HCT116 (cell line): ENCODE results near the gene SLC6A19. TPM values are rescaled to one million over a fixed set of nuclear protein-coding genes. Genes with fewer than 3 reads are reported as not detected.

ENCODE experiments used
- ATAC-seq: fragments of 200-7000 bp; cut with Tn5 transposase; 2 replicates; pipeline ENCODE4 v1.9.1; 2020; ENCODE audit warnings: mild to moderate bottlenecking, moderate library complexity
- BruUV-seq: library from RNA; stranded (reverse); fragments of 400-500 nt; replicated peaks from 2 replicates; lab custom pipeline; 2021; lab: Mats Ljungman, UMichigan
- CTCF ChIA-PET: fragments of 300-600 bp; sonication (Branson Sonifier 250); formaldehyde crosslinking; loops from one replicate; lab custom pipeline; 2021; ENCODE audit warnings: antibody characterized with exemption; lab: Charles Lee
- POLR2A ChIA-PET: fragments of 300-600, 350-600 bp; sonication (Branson Sonifier 250); formaldehyde crosslinking; loops from one replicate; lab custom pipeline; 2021; ENCODE audit warnings: antibody characterized with exemption; lab: Charles Lee
- RAD21 ChIA-PET, 2 experiments: fragments of 300-600 bp; sonication (Branson Sonifier 250); formaldehyde crosslinking; loops; one replicate each; lab custom pipeline; 2023; ENCODE audit warnings: low total read pairs in 2 of 2; ENCODE audit not compliant: uncharacterized antibody in 2 of 2, unreplicated experiment in 2 of 2, low non-redundant PET in 1 of 2; lab: Charles Lee
- DNase-seq: peaks from one replicate; pipeline ENCODE4 v3.0.0-alpha.2; 2010; ENCODE audit warnings: low read depth, low spot score
- H2AFZ ChIP-seq: fragments of 200-600 bp; shearing (Covaris generic), sonication (generic); 2 replicates; pipeline ENCODE4 v1.6.1; 2017; ENCODE audit warnings: low read depth, mixed run types, mixed read lengths, antibody characterized with exemption, low read length; ENCODE audit not compliant: poor library complexity, severe bottlenecking
- H3K27ac ChIP-seq: 2 replicates; pipeline ENCODE4 v1.5.1; 2012; ENCODE audit warnings: low read depth, low read length
- H3K27me3 ChIP-seq: fragments of 200-600 bp; sonication (generic); 2 replicates; pipeline ENCODE4 v1.6.1; 2016; ENCODE audit warnings: mixed run types, low read length, mixed read lengths; ENCODE audit not compliant: insufficient read depth
- H3K36me3 ChIP-seq, 2 experiments: fragments of 200-500 bp in 1 of 2; fragments of 200-600 bp in 1 of 2; sonication (Bioruptor generic) in 1 of 2; sonication (generic) in 1 of 2; 2 replicates each; pipeline versions ENCODE4 v1.5.1 to v1.6.1; 2014 to 2016; ENCODE audit warnings: low read length in 2 of 2, inconsistent platforms in 1 of 2, mixed read lengths in 1 of 2, mixed run types in 1 of 2; ENCODE audit not compliant: insufficient read depth in 2 of 2, control insufficient read depth in 1 of 2
- H3K4me1 ChIP-seq, 2 experiments: fragments of 200-600 bp in 1 of 2; sonication (generic) in 1 of 2; 2 replicates each; pipeline versions ENCODE4 v1.5.1 to v1.6.1; 2012 to 2017; ENCODE audit warnings: low read length in 2 of 2, inconsistent platforms in 1 of 2, mild to moderate bottlenecking in 1 of 2, mixed read lengths in 1 of 2, mixed run types in 1 of 2, moderate library complexity in 1 of 2; ENCODE audit not compliant: insufficient read depth in 2 of 2, control insufficient read depth in 1 of 2
- H3K4me2 ChIP-seq: fragments of 200-600 bp; sonication (generic); 2 replicates; pipeline ENCODE4 v1.6.1; 2017; ENCODE audit warnings: mixed run types, low read length, mixed read lengths
- H3K4me3 ChIP-seq, 2 experiments: fragments of 200-600 bp in 1 of 2; sonication (generic) in 1 of 2; replicated peaks in 1 of 2; 2 replicates each; pipeline ENCODE4 v1.5.1; 2011 to 2016; ENCODE audit warnings: low read length in 2 of 2, control low read depth in 1 of 2, low read depth in 1 of 2, mild to moderate bottlenecking in 1 of 2, mixed read lengths in 1 of 2, mixed run types in 1 of 2
- H3K79me2 ChIP-seq: fragments of 200-600 bp; sonication (generic); 2 replicates; pipeline ENCODE4 v1.6.1; 2017; ENCODE audit warnings: mild to moderate bottlenecking, mixed run types, low read length, moderate library complexity, mixed read lengths; ENCODE audit not compliant: insufficient read depth
- H3K9ac ChIP-seq: fragments of 200-600 bp; sonication (generic); 2 replicates; pipeline ENCODE4 v1.6.1; 2016; ENCODE audit warnings: low read length, mixed read lengths
- H3K9me2 ChIP-seq: fragments of 200-600 bp; sonication (generic), shearing (Covaris generic); 2 replicates; pipeline ENCODE4 v1.6.1; 2017; ENCODE audit warnings: mixed run types, mild to moderate bottlenecking, moderate library complexity; ENCODE audit not compliant: insufficient read depth
- H3K9me3 ChIP-seq, 2 experiments: fragments of 200-500 bp in 1 of 2; fragments of 200-600 bp in 1 of 2; sonication (Bioruptor generic) in 1 of 2; sonication (generic) in 1 of 2; 2 replicates each; pipeline ENCODE4 v1.6.1; 2014 to 2017; ENCODE audit warnings: low read length in 2 of 2, mixed read lengths in 2 of 2, inconsistent platforms in 1 of 2, low read depth in 1 of 2, mild to moderate bottlenecking in 1 of 2, mixed run types in 1 of 2, moderate library complexity in 1 of 2; ENCODE audit not compliant: control insufficient read depth in 1 of 2, insufficient read depth in 1 of 2
- H4K20me1 ChIP-seq: fragments of 200-600 bp; sonication (generic), shearing (Covaris generic); 2 replicates; pipeline ENCODE4 v1.6.1; 2017; ENCODE audit warnings: mixed run types, mild to moderate bottlenecking, moderate library complexity; ENCODE audit not compliant: insufficient read depth
- ATF3 ChIP-seq: IDR thresholded peaks from 2 replicates; pipeline ENCODE4 v1.6.1; 2012
- CBX3 ChIP-seq: IDR thresholded peaks from 2 replicates; pipeline ENCODE4 v1.6.1; 2012; ENCODE audit warnings: low read depth
- CEBPB ChIP-seq: IDR thresholded peaks from 2 replicates; pipeline ENCODE4 v1.6.1; 2012; ENCODE audit warnings: low read depth
- CTCF ChIP-seq, 3 experiments: fragments of 200-600 bp in 1 of 3; sonication (generic) in 1 of 3; IDR thresholded peaks in 2 of 3; conservative IDR thresholded peaks in 1 of 3; 2 replicates each; pipeline ENCODE4 v1.5.1; 2012 to 2017; ENCODE audit warnings: low read depth in 2 of 3, low read length in 2 of 3, antibody characterized with exemption in 1 of 3, borderline replicate concordance in 1 of 3, control low read depth in 1 of 3, mild to moderate bottlenecking in 1 of 3, mixed read lengths in 1 of 3, mixed run types in 1 of 3, moderate library complexity in 1 of 3; ENCODE audit not compliant: insufficient read depth in 1 of 3
- EZH2 ChIP-seq: fragments of 200-600 bp; sonication (generic); IDR thresholded peaks from 2 replicates; pipeline ENCODE4 v1.6.1; 2017; ENCODE audit warnings: antibody characterized with exemption, mixed run types
- EZH2phosphoT487 ChIP-seq: fragments of 200-600 bp; IDR thresholded peaks from 2 replicates; pipeline ENCODE4 v1.6.1; 2018; ENCODE audit warnings: antibody characterized with exemption, borderline replicate concordance
- FOSL1 ChIP-seq: IDR thresholded peaks from 2 replicates; pipeline ENCODE4 v1.6.1; 2012; ENCODE audit warnings: low read depth
- JUND ChIP-seq: IDR thresholded peaks from 2 replicates; pipeline ENCODE4 v1.6.1; 2012
- POLR2A ChIP-seq: IDR thresholded peaks from 2 replicates; pipeline ENCODE4 v1.7.0; 2011; ENCODE audit warnings: borderline replicate concordance; ENCODE audit not compliant: insufficient read depth, insufficient read length; ENCODE audit errors: extremely low read depth
- POLR2AphosphoS5 ChIP-seq: IDR thresholded peaks from 2 replicates; pipeline ENCODE4 v1.6.1; 2011; ENCODE audit warnings: mild to moderate bottlenecking, low read depth, low read length, moderate library complexity
- RAD21 ChIP-seq: IDR thresholded peaks from 2 replicates; pipeline ENCODE4 v1.6.1; 2012; ENCODE audit warnings: low read depth, mild to moderate bottlenecking
- REST ChIP-seq: IDR thresholded peaks from 2 replicates; pipeline ENCODE4 v1.6.1; 2012; ENCODE audit warnings: low read depth
- SIN3A ChIP-seq: IDR thresholded peaks from 2 replicates; pipeline ENCODE4 v1.6.1; 2012; ENCODE audit warnings: low read depth
- SP1 ChIP-seq: IDR thresholded peaks from 2 replicates; pipeline ENCODE4 v1.6.1; 2012; ENCODE audit warnings: low read depth
- SRF ChIP-seq: IDR thresholded peaks from 2 replicates; pipeline ENCODE4 v1.6.1; 2012; ENCODE audit warnings: low read depth
- TCF7L2 ChIP-seq: IDR thresholded peaks from 2 replicates; pipeline ENCODE4 v1.7.0; 2011; ENCODE audit warnings: borderline replicate concordance, inconsistent platforms; ENCODE audit not compliant: insufficient read depth, insufficient read length; ENCODE audit errors: extremely low read depth
- ZBTB33 ChIP-seq: IDR thresholded peaks from 2 replicates; pipeline ENCODE4 v1.6.1; 2011; ENCODE audit warnings: mild to moderate bottlenecking, low read length, moderate library complexity; ENCODE audit not compliant: insufficient replicate concordance; ENCODE audit errors: extremely low read depth
- ZFX ChIP-seq: fragments of 450-650 bp; IDR thresholded peaks from 2 replicates; pipeline ENCODE4 v1.6.1; 2017
- ZNF274 ChIP-seq: fragments of 200-500 bp; sonication (Bioruptor generic); IDR thresholded peaks from 2 replicates; pipeline ENCODE4 v1.6.1; 2014; ENCODE audit warnings: mild to moderate bottlenecking, low read depth, low read length, inconsistent platforms
- intact Hi-C: fragments of 100-400 bp; cut with micrococcal nuclease; formaldehyde crosslinking; loops from 2 replicates; pipeline ENCODE4 v1.10.0; 2022
- total RNA-seq: library from RNA; stranded (reverse); gene quantifications from one replicate; pipeline ENCODE4 v1.2.1, GENCODE V29; 2021; ENCODE audit not compliant: unreplicated experiment

SLC6A19 gene
- total RNA-seq, 1 experiment from 2014 or later: not detected

- TF ChIP-seq ZBTB33 (no peak), EZH2phosphoT487 (no peak), EZH2 (no peak), ZFX (no peak), SP1 (no peak), POLR2A (no peak)
- TF ChIP-seq, all 23 proteins: peak for 0
Measured at GRCh38 chr5:1163366-1163765, 38.0 kb upstream of the SLC6A19 start (continued).

- H3K27ac ChIP-seq: no peak overlapping the region
- no TSS peak for BruUV-seq
- intact Hi-C loops: loop anchor here (10.0 kb wide), 3 partner anchors 159 to 719 kb away; partner anchors contain the start of genes EXOC3 and NKD2
- DNase-seq (no peak), ATAC-seq (no peak)
- ChIA-PET CTCF (no interaction called here), POLR2A (no interaction called here), RAD21 (no interaction called here)
- H3K9me2 ChIP-seq: no peaks in the 10 kb centered on the region
- no peaks in the 10 kb centered on the region for H4K20me1 ChIP-seq
- no peaks in the 10 kb centered on the region for H3K36me3 ChIP-seq
- H3K9me3 ChIP-seq: no peaks in the 10 kb centered on the region
- peaks cover 14 to 32% of the 10 kb centered on the region in 2 experiments for H3K4me1 ChIP-seq
- H3K4me3 ChIP-seq: no peak overlapping the region
- H3K27me3 ChIP-seq: no peaks in the 10 kb centered on the region
- H3K9ac ChIP-seq: no peak overlapping the region
- H3K79me2 ChIP-seq: no peaks in the 10 kb centered on the region
- TF ChIP-seq CEBPB (no peak), POLR2AphosphoS5 (no peak), FOSL1 (no peak), JUND (no peak), SRF (no peak), RAD21 (no peak), EZH2phosphoT487 (no peak), POLR2A (no peak), SP1 (no peak), TCF7L2 (no peak), ATF3 (no peak), REST (no peak), SIN3A (no peak), ZNF274 (no peak), CBX3 (no peak), EZH2 (no peak), CTCF (IDR thresholded peaks at IDR 0.05 in 2 of 3, conservative IDR thresholded peaks at IDR 0.05 in 1 of 3; ENCODE audit: borderline replicate concordance in 1 of 3, insufficient read depth in 1 of 3, low read depth in 2 of 3, low read length in 2 of 3) (no peak), ZFX (no peak)
- H3K4me2 ChIP-seq: no peak overlapping the region
- no peak overlapping the region for H2AFZ ChIP-seq
Measured at GRCh38 chr5:1163879-1164278, 37.5 kb upstream of the SLC6A19 start.
